OCI-M2 (cell line): ENCODE data around the gene HNRNPH1.
"Not testable (repeated sequence)": the region's sequence is repeated elsewhere in the genome, so short reads cannot be mapped to it uniquely, and the experiment has no call there.

ENCODE experiments used
- DNase-seq: peaks from one replicate; lab custom pipeline; 2025; ENCODE audit not compliant: unreplicated experiment; lab: John Stamatoyannopoulos, UW

Gene HNRNPH1

GRCh38 chr5:179623003-179623905, at the start of gene HNRNPH1:
TSS of gene HNRNPH1 (minus strand) at chr5:179623671. CDS start at chr5:179623133, 538 bp downstream.
- DNase-seq = peak; percentile 85

GRCh38 chr5:179668391-179668790, 44.9 kb upstream of the HNRNPH1 start:
- DNase-seq = no peak

DNA sequence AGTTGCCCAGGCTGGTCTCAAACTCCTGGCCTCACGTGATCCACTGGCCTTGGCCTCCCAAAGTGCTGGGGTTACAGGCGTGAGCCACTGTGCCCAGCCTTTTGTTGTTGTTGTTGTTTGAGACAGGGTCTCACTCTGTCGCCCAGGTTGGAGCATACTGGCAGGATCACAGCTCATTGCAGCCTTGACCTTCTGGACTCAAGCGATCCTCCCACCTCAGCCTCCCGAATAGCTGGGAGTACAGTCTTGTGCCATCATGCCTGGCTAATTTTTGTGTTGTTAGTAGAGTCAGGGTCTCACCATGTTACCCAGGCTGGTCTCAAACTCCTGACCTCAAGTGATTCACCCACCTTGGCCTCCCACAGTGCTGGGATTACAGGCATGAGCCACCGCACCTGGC, 38.2 kb upstream of the HNRNPH1 start:
- not testable (repeated sequence) for DNase-seq

- DNase-seq = not testable (repeated sequence)
These were observed 34.8 kb upstream of the HNRNPH1 start for GRCh38 chr5:179658179-179658856.

DNA sequence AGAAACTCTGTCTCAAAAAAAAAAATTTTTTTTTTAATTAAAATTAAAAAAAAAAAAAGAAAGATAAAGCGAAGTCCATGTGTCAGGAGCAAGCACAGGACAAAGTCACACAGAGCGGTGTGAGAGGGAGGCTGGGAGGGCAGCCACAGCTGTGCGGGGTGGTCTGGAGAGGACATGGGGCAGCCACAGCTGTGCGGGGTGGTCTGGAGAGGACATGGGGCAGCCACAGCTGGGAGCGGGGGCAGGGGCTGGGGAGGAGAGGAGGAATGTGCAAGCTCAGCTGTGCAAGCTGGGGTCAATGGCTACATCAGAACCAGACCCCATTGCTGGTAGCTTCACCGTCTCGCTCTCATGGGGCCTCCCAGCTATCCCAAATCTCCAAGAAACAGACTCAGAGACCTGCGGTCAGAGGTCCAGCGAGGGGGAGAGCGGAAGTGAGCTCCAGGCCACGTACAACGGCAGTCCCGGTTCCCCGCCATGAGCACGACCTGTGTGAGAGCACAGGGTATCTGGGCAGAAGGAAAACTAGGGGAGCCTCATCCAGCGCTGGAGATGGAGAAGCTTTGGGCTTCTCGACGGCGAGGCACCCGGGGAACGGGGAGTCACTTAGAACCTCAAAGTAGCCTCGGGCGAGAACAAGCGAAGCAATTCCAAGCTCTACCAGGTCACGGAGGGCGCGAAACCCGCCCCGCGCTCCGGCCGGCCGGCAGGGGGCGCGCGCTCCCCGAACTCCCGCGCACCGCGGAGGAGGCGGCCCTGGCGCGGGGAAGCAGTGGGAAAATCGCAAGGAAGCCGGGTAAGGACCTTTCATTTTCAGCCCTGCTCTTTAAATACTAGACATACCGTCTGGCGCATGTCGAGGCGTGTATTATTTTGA, 34.1 kb upstream of the HNRNPH1 start:
- DNase-seq = not testable (repeated sequence)

DNA sequence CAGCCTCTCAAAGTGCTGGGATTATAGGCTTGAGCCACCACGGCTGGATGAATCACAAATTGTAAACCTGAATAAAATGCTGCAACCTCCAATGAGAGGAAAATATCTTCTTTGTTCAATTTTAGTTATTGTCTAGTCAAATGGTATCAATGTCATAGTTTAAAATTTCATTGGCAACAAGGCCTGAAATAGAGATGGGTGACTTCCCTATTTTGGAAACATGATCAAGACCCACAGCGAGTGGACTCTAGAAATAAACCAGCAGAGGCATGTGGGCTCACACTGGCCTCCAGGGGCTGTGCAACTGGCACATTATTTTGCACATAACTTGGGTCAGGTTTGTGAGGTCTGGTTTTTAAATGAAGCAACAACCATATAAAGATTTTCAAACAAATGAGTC, 29.7 kb upstream of the HNRNPH1 start:
- DNase-seq = not testable (repeated sequence)

DNA sequence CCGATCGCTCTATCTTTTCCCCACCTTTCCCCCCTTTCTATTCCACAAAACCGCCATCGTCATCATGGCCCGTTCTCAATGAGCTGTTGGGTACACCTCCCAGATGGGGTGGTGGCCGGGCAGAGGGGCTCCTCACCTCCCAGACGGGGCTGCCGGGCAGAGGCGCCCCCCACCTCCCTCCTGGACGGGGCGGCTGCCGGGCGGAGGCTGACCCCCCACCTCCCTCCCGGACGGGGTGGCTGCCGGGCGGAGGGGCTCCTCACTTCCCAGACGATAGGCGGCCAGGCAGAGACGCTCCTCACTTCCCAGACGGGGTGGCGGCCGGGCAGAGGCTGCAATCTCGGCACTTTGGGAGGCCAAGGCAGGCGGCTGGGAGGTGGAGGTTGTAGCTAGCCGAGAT, 26.8 kb upstream of the HNRNPH1 start:
- DNase-seq = not testable (repeated sequence)

- DNase-seq = not testable (repeated sequence)
These were observed 25.8 kb upstream of the HNRNPH1 start for GRCh38 chr5:179649166-179649703.

GRCh38 chr5:179648410-179648809, 24.9 kb upstream of the HNRNPH1 start:
- no peak for DNase-seq

DNA sequence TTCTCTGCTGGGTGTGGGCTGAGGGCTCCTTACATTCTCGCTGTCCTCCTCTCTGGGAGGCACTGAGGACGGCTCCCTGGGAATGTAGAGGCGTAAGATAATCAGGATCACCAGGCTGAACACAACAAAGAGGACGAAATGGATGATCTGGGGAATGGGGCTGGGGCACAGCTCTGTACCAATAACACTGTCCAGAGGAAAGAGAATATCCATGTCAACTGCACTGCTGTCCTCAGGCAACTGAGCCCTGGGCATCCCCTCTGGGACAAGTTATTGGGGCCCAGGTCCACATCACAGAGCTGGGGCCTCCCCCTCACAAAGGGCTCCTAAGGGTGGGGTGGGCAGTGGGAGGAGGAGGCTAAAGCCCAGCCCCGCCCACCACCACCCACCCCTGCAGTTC, 21.3 kb upstream of the HNRNPH1 start:
- DNase-seq = not testable (repeated sequence)

GRCh38 chr5:179643141-179643920, 19.9 kb upstream of the HNRNPH1 start:
- DNase-seq = not testable (repeated sequence)

DNA sequence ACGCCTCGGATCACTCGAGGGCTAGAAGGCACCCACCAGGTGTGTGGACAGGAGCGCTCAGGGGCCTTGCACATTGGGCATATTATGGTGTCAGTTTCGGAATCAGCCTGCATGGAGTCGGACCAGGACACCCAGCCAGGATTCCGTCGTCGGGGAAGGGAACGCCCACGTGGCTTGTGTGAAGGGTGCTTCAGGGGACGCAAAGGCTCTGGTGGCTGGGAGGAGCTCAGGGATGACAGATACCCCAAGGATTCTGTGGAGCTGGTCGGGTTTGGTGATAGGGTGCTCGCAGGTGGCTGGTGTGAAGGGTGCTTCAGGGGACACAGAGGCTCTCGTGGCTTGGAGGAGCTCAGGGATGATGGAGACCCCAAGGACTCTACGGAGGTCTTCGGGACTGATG, 19.2 kb upstream of the HNRNPH1 start:
- not testable (repeated sequence) for DNase-seq

DNA sequence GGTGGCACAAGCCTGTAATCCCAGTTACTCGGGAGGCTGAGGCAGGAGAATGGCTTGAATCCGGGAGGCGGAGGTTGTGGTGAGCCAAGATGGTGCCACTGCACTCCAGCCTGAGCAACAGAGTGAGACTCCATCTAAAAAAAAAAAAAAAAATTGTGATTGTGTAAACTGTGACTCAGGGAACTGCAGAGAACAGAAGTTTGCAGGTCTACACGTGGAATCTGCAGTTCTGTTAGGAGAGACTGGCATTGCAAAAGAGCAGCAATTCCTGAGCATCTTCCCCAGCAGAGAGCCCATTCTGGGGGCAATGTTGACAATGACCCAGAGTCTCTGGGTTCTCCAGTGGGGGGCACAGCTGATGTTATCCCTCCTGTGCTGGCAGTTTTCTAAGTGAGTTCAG, 18.3 kb upstream of the HNRNPH1 start:
- not testable (repeated sequence) for DNase-seq

DNA sequence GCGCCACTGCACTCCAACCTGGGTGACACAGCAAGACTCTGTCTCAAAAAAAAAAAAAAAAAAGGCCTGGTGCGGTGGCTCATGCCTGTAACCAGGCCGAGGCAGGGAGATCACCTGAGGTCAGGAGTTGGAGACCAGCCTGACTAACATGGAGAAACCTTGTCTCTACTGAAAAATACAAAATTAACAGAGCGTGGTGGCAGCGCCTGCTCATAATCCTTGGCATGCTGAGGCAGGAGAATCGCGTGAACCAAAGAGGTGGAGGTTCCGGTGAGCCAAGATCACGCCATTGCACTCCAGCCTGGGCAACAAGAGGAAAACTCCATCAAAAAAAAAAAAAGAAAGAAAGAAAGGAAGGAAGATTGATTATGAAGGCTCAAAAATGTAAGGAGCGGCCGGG, 15.8 kb upstream of the HNRNPH1 start:
- DNase-seq = not testable (repeated sequence)

DNA sequence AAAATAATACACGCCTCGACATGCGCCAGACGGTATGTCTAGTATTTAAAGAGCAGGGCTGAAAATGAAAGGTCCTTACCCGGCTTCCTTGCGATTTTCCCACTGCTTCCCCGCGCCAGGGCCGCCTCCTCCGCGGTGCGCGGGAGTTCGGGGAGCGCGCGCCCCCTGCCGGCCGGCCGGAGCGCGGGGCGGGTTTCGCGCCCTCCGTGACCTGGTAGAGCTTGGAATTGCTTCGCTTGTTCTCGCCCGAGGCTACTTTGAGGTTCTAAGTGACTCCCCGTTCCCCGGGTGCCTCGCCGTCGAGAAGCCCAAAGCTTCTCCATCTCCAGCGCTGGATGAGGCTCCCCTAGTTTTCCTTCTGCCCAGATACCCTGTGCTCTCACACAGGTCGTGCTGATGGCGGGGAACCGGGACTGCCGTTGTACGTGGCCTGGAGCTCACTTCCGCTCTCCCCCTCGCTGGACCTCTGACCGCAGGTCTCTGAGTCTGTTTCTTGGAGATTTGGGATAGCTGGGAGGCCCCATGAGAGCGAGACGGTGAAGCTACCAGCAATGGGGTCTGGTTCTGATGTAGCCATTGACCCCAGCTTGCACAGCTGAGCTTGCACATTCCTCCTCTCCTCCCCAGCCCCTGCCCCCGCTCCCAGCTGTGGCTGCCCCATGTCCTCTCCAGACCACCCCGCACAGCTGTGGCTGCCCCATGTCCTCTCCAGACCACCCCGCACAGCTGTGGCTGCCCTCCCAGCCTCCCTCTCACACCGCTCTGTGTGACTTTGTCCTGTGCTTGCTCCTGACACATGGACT, 11.1 kb upstream of the HNRNPH1 start:
- not testable (repeated sequence) for DNase-seq

DNA sequence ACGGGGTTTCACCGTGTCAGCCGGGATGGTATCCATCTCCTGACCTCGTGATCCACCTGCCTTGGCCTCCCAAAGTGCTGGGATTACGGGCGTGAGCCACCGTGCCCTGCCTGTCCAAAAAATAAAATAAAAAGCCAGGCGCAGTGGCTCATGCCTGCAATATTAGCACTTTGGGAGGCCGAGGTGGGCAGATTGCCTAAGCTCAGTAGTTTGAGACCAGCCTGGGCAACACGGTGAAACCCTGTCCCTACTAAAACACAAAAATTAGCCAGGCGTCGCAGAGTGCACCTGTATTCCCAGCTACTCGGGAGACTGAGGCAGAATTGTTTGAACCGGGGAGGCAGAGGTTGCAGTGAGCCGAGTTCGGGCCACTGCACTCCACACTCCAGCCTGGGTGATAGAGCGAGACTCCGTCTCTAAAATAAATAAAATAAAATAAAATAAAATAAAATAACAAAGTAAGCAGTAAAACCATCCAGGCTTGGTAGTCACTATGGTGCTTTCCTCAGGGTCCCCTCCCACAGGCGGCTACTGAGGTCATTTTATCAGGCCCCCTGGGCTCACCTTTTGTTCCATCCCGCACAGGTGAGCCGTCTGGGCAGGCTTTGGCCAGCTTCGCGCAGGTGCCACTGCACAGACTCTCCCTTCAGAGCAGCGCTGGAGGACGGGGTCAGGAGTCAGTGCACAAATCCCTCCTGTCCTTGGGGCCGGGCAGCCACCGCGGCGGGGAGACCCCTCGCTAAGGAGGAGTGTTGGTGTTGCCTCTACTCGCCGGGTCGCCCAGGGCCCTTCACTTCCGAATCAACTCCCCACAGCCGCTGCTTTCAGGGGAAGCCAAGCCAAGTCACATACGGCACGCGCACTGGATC, 10.3 kb upstream of the HNRNPH1 start:
- DNase-seq = not testable (repeated sequence)

GRCh38 chr5:179624841-179625271, 1.4 kb upstream of the HNRNPH1 start:
- DNase-seq = no peak
